Esophagus muscularis mucosa (tissue), 3 donors: ENCODE measurements around the gene HIVEP1.

Experiments used
- CTCF ChIP-seq, 3 experiments: fragments of 200-600 bp in 2 of 3; fragments of 450-650 bp in 1 of 3; sonication (generic) in 2 of 3; IDR thresholded peaks; one replicate each; pipeline ENCODE4 v1.5.1; 2017 to 2019; ENCODE audit warnings: antibody characterized with exemption in 3 of 3, mild to moderate bottlenecking in 2 of 3, moderate library complexity in 1 of 3
- POLR2A ChIP-seq: fragments of 450-650 bp; IDR thresholded peaks from one replicate; pipeline ENCODE4 v1.6.1; 2017; ENCODE audit warnings: antibody characterized with exemption, moderate library complexity, mild to moderate bottlenecking, low read depth

GRCh38 chr6:12071064-12071615 lies 59.0 kb downstream of the HIVEP1 start:
- TF ChIP-seq CTCF (IDR thresholded peaks at IDR 0.05) (no peak), POLR2A (no peak)
